ENCODE data around the gene ZNF287. TPM values are rescaled to one million over a fixed set of nuclear protein-coding genes. Genes with fewer than 3 reads are reported as not detected.

Gene ZNF287
- total RNA-seq, 1 donor from 2014 or later, result 15.4 TPM

- DNase-seq (peak; percentile 89), ATAC-seq (ENCODE audit: low read depth) (peak; percentile 97)
- TF ChIP-seq CTCF (IDR thresholded peaks at IDR 0.05), result peak; percentile 75
- H3K4me3 Mint-ChIP-seq, result peak overlapping the region; percentile 74
- POLR2A ChIA-PET, result interaction anchor here (0.8 to 2.3 kb wide), 4 partner anchors 20 to 209 kb away, joined by 3 to 18 read pairs (median 5); partner anchors contain the start of genes UBB and ZNF287
- peaks cover 5% of the 10 kb centered on the region for H3K4me1 Mint-ChIP-seq
- H3K27ac Mint-ChIP-seq, result no peak overlapping the region
- intact Hi-C loops (cut with micrococcal nuclease), result loop anchor here (1.0 to 5.0 kb wide), 6 partner anchors 20 to 226 kb away; partner anchors contain the start of genes UBB and ZNF287
- no peaks in the 10 kb centered on the region for H3K9me3 Mint-ChIP-seq
- CTCF ChIA-PET, result interaction anchor here (0.6 to 3.7 kb wide), 8 partner anchors 9 to 225 kb away, joined by 3 to 28 read pairs (median 4); partner anchors contain the start of gene ZNF287
- H3K36me3 Mint-ChIP-seq (ENCODE audit: low read depth), result no peaks in the 10 kb centered on the region
- H3K27me3 Mint-ChIP-seq, result peaks cover 40% of the 10 kb centered on the region
These were observed 20.3 kb upstream of the ZNF287 start for GRCh38 chr17:16589097-16589969.

- Mint-ChIP-seq H3K27me3 (peaks cover 48% of the 10 kb centered on the region), H3K9me3 (no peaks in the 10 kb centered on the region), H3K4me3 (no peak overlapping the region), H3K27ac (no peak overlapping the region), H3K36me3 (ENCODE audit: low read depth) (no peaks in the 10 kb centered on the region), H3K4me1 (peaks cover 10% of the 10 kb centered on the region)
- ChIA-PET POLR2A (no interaction called here), CTCF (no interaction called here)
- intact Hi-C loops (cut with micrococcal nuclease), result loop anchor here (5.0 kb wide), 2 partner anchors 148 to 203 kb away; partner anchors contain the start of gene UBB
- DNase-seq, result no peak
- no peak for ATAC-seq (ENCODE audit: low read depth)
- no peak for TF ChIP-seq CTCF (IDR thresholded peaks at IDR 0.05)
These were observed 16.8 kb upstream of the ZNF287 start for GRCh38 chr17:16585796-16586195.

GRCh38 chr17:16584273-16584995 lies 15.4 kb upstream of the ZNF287 start:
- Mint-ChIP-seq H3K9me3 (no peaks in the 10 kb centered on the region), H3K4me1 (peaks cover 10% of the 10 kb centered on the region), H3K27me3 (peaks cover 53% of the 10 kb centered on the region), H3K27ac (no peak overlapping the region), H3K36me3 (ENCODE audit: low read depth) (no peaks in the 10 kb centered on the region), H3K4me3 (peak overlapping the region; percentile 73)
- TF ChIP-seq CTCF (IDR thresholded peaks at IDR 0.05), result no peak
- DNase-seq (peak; percentile 71), ATAC-seq (ENCODE audit: low read depth) (peak; percentile 92)
- ChIA-PET POLR2A (interaction anchor here (1.4 to 1.7 kb wide), 2 partner anchors 15 to 49 kb away, joined by 4 to 11 read pairs; partner anchors contain the start of gene ZNF287), CTCF (interaction anchor here (1.0 to 2.4 kb wide), 7 partner anchors 9 to 406 kb away, joined by 3 to 12 read pairs (median 5); partner anchors contain the start of gene ZNF287)
- intact Hi-C loops (cut with micrococcal nuclease), result loop anchor here (1.0 kb wide), 2 partner anchors 15 to 47 kb away; partner anchors contain the start of gene ZNF287

GRCh38 chr17:16583781-16584180 lies 14.8 kb upstream of the ZNF287 start:
- ChIA-PET CTCF (interaction anchor here (1.0 to 2.4 kb wide), 7 partner anchors 10 to 407 kb away, joined by 3 to 12 read pairs (median 5); partner anchors contain the start of gene ZNF287), POLR2A (interaction anchor here (0.6 to 1.7 kb wide), 3 partner anchors 14 to 48 kb away, joined by 4 to 11 read pairs (median 5); partner anchors contain the start of gene ZNF287)
- H3K9me3 Mint-ChIP-seq, result no peaks in the 10 kb centered on the region
- peaks cover 58% of the 10 kb centered on the region for H3K27me3 Mint-ChIP-seq
- H3K27ac Mint-ChIP-seq, result no peak overlapping the region
- H3K36me3 Mint-ChIP-seq (ENCODE audit: low read depth), result no peaks in the 10 kb centered on the region
- no peak for DNase-seq
- no peak overlapping the region for H3K4me3 Mint-ChIP-seq
- ATAC-seq (ENCODE audit: low read depth), result no peak
- TF ChIP-seq CTCF (IDR thresholded peaks at IDR 0.05), result no peak
- intact Hi-C loops (cut with micrococcal nuclease), result loop anchor here (1.0 kb wide), 2 partner anchors 14 to 46 kb away; partner anchors contain the start of gene ZNF287
- peaks cover 8% of the 10 kb centered on the region for H3K4me1 Mint-ChIP-seq
